OCI-LY1 (cell line): ENCODE data around the gene NEDD4L.

Experiments used
- EZH2 ChIP-seq: fragments of 200-600 bp; sonication (generic), shearing (Covaris generic); IDR thresholded peaks from 2 replicates; pipeline ENCODE4 v1.8.0; 2017; ENCODE audit warnings: borderline replicate concordance, mixed run types, mild to moderate bottlenecking, antibody characterized with exemption, low read length, moderate library complexity, mixed read lengths
- TF ChIP-seq, protein P1 (sequence below): fragments of 200-600 bp; sonication (generic), shearing (Covaris generic); IDR thresholded peaks from 2 replicates; pipeline ENCODE4 v1.5.1; 2017; ENCODE audit warnings: mild to moderate bottlenecking, antibody characterized with exemption, low read length, moderate library complexity, mixed read lengths

DNA sequence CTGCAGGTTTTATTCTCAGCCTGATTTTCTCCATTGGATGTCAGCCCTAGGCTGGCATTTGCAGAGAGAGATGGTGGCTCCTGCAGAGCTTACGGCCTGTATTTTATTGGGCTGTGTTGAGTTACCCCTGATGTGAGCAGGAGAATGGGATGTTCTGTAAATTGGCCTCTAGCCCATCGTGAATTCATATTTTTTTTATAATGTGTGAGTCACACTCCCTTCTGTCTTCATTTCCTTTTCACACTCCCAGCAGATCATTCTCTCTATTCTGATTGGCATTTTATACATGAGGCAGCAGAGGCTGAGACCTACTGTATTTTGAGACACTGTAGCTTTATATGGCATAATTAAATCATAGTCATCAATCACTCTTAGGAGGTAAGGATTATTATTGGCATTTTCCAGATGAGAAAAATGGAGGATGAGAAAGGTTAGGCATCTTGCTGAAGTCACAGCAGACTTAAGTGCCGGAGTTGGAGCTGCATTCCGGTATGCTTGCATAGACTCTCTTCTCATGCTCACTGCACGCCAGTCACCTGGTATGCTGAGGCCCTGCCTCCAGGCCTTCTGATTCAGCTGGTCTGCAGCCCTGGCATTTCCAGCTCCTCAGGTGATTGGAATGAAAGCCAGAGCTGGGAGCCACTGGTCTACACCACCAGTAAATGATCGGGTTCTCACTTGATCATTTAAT, 142.4 kb downstream of the NEDD4L start:
- TF ChIP-seq, protein P1, sequence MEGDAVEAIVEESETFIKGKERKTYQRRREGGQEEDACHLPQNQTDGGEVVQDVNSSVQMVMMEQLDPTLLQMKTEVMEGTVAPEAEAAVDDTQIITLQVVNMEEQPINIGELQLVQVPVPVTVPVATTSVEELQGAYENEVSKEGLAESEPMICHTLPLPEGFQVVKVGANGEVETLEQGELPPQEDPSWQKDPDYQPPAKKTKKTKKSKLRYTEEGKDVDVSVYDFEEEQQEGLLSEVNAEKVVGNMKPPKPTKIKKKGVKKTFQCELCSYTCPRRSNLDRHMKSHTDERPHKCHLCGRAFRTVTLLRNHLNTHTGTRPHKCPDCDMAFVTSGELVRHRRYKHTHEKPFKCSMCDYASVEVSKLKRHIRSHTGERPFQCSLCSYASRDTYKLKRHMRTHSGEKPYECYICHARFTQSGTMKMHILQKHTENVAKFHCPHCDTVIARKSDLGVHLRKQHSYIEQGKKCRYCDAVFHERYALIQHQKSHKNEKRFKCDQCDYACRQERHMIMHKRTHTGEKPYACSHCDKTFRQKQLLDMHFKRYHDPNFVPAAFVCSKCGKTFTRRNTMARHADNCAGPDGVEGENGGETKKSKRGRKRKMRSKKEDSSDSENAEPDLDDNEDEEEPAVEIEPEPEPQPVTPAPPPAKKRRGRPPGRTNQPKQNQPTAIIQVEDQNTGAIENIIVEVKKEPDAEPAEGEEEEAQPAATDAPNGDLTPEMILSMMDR, result no peak
- no peak for TF ChIP-seq EZH2
